HG03558 (cell line): Measurements from ENCODE around the gene DCP2.

Source experiments
- ATAC-seq: cut with Tn5 transposase; IDR thresholded peaks from one replicate; pipeline ENCODE4 v1.9.1; 2021; ENCODE audit warnings: moderate number of reproducible peaks; ENCODE audit not compliant: unreplicated experiment; ENCODE audit errors: extremely low read depth

The DCP2 gene

DNA sequence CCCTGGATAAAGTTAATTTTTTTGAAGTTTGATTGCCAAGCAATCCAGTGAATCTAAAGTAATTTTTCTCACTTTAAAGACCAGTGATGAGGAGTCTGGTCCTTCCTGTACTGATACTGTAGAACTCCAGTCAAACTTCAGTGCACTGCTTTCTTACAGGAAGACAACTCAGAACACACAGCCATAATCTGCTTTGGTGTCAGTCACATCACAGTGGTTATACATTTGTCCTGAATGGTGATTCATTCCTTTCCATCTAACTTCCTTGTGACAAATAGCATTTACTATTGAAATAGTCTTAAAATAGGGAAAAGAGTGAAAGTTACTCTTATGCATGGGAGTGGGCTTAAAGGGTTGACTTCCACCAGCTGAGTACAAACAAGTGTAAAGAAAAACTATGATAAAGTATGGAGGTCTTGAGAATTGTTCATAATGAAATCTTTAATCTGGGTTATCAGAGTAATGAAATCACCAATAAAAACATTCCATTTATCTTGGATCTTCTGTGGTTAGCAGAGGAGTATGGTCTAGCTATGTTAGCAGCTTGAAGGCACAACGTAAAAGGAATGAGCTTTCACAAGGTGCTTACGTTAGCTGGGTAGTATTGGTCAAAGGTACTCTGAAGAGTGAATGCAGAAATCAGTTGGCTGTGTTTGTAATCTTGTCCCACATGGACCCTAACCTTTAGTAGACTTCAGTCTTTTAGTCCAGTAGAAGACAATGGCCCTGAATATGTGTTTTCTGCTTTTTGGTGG lies 41.5 kb downstream of the DCP2 start:
- ATAC-seq, result no peak

DNA sequence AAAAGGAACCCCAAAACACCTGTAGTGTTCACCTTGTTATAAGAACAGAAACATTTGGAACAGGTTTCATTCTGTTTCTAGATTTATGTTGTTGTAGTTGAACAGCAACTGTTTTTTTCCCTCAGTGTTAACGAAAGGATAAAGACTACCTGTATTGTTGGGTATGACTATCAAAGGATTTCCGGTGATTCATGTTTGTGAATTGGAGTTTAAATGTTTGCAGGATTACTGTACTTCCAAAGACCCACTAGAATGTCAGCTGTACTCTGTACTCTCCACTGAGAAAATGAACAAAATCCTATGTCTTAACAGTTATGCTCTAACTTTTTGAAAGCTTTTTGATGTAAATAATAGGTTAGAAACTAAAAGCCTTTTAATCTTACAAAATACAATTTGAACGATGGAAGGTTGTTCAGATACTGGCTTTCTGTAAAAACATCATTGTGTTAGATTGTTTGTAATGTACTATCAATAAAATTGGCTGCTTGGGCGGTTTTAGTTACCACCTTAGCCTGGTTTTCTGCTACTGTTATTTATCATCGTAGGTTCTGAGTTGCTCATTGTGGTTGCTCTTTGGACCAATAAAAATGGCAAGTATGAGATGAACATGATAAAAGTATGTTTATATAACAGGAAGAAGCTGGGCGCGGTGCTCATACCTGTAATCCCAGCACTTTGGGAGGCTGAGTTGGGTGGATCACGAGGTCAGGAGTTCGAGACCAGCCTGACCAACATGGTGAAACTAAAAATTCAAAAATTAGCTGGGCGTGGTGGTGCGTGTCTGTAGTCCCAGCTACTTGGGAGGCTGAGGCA lies 44.1 kb downstream of the DCP2 start:
- no peak for ATAC-seq

DNA sequence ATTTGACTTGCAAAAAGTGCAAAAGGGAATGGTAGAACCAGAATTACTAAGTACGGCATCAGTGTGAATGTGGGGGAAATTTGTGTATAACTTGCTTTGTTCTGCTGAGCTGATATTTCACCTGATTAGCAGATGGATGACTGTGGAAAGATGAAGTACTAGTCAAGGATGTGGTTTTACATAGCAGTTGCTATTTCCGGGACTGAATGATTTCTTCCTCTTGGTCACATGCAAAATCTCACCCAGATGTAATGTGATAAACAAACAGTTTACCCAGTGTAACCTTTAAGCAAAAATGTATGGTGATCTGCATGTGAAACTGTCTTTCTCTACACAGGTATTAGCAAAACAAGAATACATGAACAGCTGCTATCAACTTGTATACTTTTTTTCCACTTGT lies 46.1 kb downstream of the DCP2 start:
- ATAC-seq, result peak; percentile 66

DNA sequence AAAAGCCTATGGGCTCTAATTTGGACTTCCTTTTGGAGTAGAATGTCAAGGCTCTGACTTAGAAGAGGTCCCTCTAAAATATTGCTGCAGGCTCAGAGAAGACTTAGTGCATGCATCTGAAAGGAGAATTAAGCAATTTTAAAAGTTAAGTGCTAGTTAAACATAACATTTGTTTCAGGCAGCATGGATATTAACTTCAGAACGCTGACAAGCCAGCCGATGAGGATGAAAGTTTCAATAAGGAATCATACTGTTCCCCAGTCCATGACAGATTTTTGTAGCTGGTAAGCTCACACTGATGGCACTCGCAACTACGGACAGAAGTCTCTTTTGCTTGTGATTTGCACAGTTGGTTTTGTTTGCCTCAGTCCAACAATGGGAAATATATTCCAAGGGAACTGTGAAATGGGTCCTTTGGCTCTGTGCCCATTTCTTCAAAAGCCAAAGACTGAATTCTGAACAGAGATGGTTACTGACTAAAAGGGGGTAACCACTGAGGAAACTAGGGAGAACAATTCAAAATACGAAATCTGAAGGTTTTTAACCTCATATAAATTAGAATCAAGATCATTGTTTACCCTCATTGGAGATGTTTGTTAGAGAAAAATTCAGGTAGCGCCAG lies 47.6 kb downstream of the DCP2 start:
- ATAC-seq, result no peak

DNA sequence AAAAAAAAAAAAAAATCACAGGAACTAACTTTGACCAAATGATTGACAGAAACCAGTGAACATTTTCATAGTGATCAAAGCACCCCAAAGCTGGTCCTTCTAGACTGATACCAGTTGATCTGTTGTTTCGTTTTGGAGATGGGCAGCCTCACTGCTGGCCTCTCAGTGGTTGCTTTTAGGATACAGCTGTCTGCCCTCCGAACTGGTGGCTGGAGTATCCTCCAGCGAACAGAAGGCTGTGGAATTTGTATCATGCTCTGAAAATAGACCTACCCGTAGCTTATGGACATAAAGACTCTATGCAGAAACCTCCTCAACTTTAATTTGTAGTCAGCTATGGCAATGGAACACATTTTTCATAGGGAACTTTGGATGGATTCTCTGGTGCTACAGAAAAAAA lies 49.0 kb downstream of the DCP2 start:
- ATAC-seq, result no peak

DNA sequence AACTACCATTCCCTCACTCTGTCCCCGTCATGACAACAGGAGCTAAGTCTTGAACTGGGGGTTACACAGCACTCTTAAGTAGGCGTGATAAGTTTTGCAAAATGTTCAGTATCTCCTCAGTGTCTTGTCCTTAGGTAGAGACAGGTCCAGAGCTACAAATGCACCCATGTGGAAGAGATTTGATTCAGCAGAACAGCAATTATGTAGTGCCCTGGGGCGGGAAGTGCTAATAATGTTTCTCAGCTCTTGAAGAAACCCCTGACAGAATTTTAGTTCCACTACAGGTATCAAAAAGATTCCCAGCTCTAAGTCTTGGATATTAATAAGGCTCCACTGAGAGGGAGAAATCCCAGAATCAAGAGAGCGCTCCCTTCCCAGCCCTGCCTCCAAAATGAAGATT lies 49.6 kb downstream of the DCP2 start:
- no peak for ATAC-seq

DNA sequence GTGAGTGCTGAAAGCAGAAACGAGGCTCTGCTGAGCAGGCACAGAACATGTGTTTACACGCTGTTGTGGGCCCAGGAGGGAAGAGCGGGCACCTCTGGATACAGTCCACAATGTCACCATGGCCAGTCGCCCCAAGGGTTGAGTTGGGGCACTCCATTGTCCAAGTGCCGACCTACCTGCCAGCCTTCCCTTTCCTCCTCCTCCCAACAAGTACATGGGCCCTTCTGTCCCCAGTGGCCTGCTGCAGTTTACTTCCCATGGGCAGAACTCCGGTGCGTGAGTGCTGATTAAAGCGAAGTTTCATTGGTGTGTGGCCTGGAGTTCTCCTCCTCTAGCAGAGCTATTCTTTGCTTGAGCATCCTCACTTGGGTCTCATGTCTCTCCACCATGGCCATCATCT lies 50.4 kb downstream of the DCP2 start:
- no peak for ATAC-seq

DNA sequence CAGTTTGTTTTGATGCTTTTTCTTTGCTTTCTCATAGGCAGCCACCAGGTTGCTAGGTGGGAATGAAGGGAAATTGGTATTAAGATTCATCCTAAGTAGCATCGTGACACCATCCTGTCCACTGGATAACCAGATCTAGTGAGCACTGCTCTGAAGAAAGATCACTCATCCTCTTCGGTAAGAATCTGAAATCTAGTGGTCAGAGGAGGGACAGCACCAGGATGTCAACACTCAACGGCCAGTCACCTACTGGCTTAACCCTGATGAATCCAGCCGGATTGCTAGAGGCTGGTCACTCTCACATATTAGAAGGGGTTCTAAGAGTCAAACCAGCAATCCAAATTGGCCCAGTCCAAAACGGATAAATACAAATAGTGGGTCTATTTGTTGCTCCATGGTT lies 50.8 kb downstream of the DCP2 start:
- no peak for ATAC-seq

DNA sequence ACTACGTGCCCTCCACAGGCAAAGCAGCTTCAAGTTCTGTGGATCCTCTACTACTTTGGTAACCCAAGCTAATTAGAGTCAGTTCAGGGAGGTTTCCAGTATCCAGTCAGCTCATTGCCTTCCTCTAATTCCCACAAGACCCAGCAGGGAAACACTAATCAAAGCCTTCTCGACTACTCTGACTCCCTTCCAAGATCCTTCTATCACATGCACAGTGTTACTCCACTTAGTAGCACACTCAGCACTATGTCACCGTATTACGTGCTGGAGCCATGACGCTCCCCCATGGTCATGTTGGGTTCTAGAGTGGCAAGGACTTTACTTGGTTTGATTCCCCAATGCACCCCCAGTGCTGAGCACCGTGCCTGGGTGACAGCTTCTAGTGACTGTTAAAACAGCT lies 53.0 kb downstream of the DCP2 start:
- ATAC-seq, result no peak

DNA sequence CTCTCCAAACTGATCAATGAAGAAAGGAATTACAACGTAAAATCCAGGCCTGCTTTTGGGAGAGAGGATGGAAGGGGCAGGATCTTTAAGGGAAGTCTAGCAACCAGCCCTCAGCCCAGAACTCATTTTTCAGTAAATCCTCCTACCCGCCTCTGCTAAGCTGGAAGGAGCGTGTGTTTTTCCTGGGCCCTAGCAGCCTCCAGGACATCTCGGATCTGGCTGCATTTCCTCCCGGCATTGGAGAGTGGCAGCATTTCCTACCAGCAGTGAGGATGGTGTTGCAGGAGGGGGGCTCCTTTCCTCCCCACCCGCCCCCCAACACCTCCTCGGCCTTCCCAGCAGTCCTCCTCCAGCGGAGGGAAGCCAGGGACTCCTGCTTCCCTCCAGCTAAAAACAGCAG lies 54.5 kb downstream of the DCP2 start:
- no peak for ATAC-seq

DNA sequence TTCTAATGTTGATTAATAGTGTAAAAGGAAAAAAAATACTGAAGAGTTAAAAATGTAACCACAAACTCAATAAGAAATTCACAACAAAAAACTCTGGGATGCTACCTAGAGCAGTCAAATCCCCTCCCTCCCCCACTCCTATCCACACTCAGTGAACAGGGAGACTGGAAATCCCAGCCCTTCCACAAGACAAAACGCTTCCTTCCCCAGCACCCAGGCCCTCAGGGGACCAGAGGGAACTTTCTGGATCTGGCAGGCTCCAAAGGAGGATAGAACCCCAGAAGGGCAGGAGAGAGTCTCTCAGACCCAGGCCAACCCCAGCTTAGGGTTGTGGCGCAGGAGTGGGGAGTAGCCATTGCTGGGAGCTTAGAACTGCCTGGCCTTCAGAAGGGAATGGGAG lies 55.0 kb downstream of the DCP2 start:
- no peak for ATAC-seq

DNA sequence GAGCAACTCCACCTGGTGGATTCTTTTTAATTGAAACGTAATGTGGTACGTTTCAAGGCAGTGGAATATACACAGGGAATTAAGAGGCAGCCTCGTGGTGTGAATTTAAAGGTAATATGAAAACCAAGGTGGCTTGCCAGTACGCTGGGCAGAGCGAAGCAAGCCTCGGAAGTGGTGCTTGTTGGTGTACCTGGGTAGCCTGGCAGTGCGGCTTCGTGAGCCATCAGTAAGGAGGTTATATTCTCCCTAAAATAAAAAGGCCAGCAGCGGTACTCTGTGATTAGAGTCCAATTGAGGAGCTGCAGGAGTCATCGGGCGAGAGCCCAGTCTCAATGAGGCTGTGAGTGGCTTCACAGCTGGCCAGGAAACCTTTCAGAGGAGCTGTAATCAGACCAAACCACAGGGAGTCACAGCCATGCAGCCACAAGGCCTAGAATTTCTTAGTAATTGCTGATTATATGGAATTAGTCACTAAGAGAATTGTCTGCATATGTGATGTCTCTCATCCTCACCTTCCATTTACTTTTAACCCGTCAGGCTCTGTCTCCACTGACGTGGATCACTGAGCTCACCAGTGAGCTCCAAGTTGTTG lies 57.7 kb downstream of the DCP2 start:
- ATAC-seq, result no peak

DNA sequence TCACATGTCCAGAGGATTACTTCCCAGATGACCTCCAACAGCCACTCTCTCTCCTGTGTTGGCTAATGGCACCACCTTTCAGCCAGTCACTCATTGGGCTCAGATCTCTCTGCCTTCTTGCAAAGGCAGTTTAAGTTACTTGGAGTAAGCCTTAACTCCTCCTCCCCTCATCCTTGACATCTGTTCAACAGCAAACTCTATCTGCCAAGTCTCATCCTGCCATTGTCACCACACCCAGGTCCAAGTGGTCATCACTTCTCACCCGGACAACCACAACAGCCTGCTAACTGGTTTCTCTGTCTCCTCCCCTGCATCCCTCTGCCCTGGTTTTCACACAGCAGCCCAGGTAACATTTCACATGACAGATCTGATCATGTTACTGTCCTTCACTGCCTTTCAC lies 58.5 kb downstream of the DCP2 start:
- ATAC-seq, result no peak

DNA sequence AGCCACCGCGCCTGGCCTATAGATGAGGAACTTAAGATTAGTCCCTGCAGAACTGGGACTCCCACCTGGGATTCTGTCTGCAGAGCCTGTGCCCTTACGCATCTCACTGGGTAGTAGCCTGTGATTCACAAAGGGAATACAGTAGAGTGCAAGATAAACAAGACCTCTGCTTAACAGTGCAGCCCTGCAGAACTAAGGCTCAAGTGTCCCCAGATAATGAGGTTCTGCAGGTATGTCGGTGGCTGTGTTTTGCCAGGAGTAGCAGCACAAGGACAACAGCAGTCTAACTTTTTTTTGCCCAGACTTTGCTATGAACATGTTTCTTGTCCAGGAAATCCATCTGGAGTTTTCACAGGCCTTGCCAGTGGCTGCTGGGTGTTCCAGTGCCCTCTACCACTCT lies 59.7 kb downstream of the DCP2 start:
- ATAC-seq, result no peak

DNA sequence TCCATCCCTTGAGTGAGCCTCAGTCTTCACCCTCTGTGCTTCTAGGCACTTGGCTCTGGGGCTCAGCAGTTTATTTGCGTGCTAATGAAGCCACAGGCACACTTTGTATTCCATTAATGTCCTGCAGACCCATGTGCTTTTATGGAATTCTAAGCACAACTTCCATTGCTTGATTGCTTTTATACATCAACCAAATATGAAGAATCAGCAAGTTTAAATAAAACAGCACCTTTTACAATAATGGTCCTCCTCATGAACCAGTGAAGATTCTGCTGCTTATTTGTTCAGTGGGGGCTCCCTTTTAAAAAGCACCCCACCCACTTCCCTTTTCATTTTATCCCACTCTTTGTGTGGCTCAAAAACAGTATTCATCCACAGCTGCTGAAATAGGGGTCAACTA lies 60.2 kb downstream of the DCP2 start:
- ATAC-seq, result no peak

DNA sequence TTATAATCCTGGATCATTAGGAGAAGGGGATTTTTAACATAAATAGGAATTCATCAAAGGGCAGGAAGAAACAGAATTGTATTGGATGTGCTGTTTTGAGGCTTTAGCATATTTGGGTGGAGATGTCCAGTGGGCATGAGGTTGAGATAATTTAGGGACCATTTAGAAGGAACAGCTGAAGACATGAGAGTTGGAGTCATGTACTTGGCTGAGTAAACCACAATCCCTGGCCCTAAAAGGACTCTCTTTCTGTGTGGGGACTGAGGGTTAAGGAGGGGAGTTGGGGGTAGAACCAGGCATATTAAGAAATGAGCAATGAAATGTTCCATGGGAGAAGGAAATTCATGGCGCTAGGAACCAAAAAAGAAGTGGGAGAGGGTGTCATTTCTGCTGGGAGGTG lies 61.5 kb downstream of the DCP2 start:
- no peak for ATAC-seq

DNA sequence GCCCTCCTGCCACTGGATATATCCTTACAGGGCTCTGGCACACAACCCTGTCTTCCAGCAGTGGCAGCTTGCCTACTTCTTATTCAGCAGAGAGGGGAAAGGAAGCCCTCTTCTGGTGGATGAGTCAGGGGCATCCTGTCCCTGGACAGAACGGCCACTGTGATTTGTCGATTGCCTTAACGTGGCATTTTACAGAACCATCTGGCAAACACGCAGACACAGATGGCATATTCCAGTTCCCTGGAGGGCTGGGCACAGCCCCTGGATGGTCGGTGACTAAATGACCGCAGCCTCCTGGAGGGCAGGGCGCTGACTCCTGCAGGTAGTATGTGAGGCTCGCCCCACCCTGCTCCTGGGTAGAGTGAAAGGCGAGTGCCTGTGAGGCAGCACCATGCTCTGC lies 62.1 kb downstream of the DCP2 start:
- ATAC-seq, result no peak

DNA sequence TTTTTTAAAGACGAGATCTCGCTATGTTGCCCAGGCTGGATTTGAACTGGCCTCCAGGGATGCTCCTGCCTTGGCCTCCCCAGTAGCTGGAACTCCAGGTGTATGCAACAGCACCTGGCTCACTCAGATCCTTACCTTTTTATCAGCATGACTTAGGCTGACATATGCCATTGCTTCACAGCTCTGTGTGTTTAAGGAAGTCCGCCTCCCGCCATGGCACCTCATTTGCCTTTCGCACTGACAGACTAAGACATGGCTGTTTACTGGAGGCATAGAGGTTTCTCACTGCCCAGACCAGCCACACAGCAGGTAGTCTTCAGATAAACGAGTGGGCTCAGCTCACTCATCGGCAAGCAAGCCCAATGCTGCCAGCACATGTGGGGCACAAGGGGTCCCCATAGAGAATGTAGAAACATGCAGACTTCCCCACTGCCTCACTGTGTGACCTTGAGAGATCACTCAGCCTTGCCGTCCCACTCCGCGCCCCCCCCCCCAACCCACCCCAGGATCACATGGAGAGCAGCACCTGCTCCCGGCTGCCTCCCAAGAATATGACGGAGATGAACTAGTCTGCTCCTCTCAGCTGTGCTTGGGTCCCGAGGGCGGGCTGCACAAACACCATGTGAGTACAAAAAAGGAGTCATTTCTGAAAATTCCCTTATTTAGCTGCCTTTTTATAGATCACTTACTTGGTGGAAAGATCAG lies 62.8 kb downstream of the DCP2 start:
- no peak for ATAC-seq

DNA sequence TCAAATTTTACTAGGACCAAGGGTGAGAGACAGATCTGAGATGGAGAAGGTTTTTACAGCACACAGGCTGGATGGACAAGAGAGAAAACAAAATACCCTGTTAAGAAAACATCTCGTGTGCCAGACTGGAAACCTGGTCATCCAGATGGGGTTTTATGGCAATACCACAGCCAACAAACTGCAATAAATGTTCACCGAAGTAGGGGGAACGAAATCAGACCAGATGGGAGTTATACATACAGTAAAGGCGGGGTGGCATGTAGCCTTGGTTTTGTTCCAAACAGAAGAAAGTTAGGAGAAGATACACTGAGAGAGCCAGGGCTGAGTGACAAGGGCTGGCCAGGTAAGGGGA lies 63.3 kb downstream of the DCP2 start:
- no peak for ATAC-seq

DNA sequence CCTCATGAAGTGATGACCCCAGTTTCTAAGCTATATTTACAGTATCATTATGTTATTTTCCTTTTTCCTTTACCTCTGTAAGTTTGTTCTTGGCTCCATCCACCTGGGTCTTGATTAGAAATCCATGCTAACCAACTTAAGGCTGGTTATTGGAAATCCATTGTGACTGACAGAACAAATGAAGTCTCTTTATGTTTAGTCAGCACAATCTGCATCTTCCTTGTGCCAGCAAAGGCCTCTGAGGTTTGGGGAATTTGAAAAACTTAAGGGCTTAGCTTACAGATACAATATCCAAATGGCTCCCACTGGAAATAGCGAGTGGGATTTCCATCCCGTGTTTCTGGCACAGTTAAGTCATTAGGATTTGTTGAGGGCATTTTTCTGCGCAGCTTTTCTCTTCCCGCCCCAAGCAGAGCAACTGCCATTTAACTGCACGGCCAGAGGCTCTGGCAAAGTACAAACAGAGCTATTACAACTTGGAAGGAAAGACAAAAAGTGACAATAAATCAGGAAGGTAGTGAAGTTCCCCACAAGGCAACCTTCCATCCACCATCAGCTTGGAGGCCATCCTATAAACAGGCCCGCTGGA lies 64.2 kb downstream of the DCP2 start:
- ATAC-seq, result no peak
